K562 (cell line): ENCODE results near the gene YIPF1. TPM values are rescaled to one million over a fixed set of nuclear protein-coding genes. Genes with fewer than 3 reads are reported as not detected.

ENCODE experiments used
- BCOR ChIP-seq: fragments of 450-650 bp; IDR thresholded peaks from 2 replicates; pipeline ENCODE4 v1.6.1; 2016
- EWSR1 ChIP-seq: fragments of 450-650 bp; IDR thresholded peaks from 2 replicates; pipeline ENCODE4 v1.6.1; 2018; ENCODE audit warnings: borderline replicate concordance, mild to moderate bottlenecking, low read depth, moderate library complexity; ENCODE audit not compliant: partially characterized antibody
- HMG20B ChIP-seq: fragments of 250-450 bp; sonication (Bioruptor Pico); IDR thresholded peaks from 2 replicates; pipeline ENCODE4 v1.5.0; 2021; ENCODE audit warnings: mild to moderate bottlenecking
- RAD21 ChIP-seq, 2 experiments: fragments of 250-450 bp in 1 of 2; fragments of 450-650 bp in 1 of 2; sonication (Bioruptor Pico) in 1 of 2; formaldehyde crosslinking in 1 of 2; IDR thresholded peaks in 1 of 2; conservative IDR thresholded peaks in 1 of 2; 2 replicates each; pipeline versions ENCODE4 v1.4.0 to v1.8.0; 2020 to 2022; ENCODE audit warnings: mild to moderate bottlenecking in 2 of 2, moderate library complexity in 1 of 2
- RBM22 ChIP-seq: fragments of 200-400 bp; formaldehyde crosslinking; IDR thresholded peaks from 2 replicates; pipeline ENCODE4 v1.6.1; 2018; ENCODE audit warnings: low read length, low read depth; ENCODE audit not compliant: poor library complexity, severe bottlenecking
- STAG1 ChIP-seq: sonication (generic); formaldehyde crosslinking; IDR thresholded peaks from 2 replicates; pipeline ENCODE4 v1.5.0; 2020; ENCODE audit warnings: missing genetic modification reagents, borderline replicate concordance
- TAF7 ChIP-seq: fragments of 450-650 bp; IDR thresholded peaks from 2 replicates; pipeline ENCODE4 v1.6.1; 2016; ENCODE audit warnings: missing genetic modification characterization, missing compliant biosample characterization
- XRCC5 ChIP-seq: fragments of 200-400 bp; formaldehyde crosslinking; IDR thresholded peaks from 2 replicates; pipeline ENCODE4 v1.6.1; 2017; ENCODE audit warnings: low read depth, mild to moderate bottlenecking, low read length
- ZNF347 ChIP-seq: fragments of 450-650 bp; formaldehyde crosslinking; IDR thresholded peaks from 2 replicates; pipeline ENCODE4 v1.4.0; 2020; ENCODE audit warnings: low read depth, mild to moderate bottlenecking, moderate library complexity
- ZNF444 ChIP-seq: fragments of 250-450 bp; sonication (Bioruptor Pico); IDR thresholded peaks from 2 replicates; pipeline ENCODE4 v1.4.0; 2020; ENCODE audit warnings: mild to moderate bottlenecking, moderate library complexity
- ZNF699 ChIP-seq: fragments of 250-450 bp; sonication (Bioruptor Pico); IDR thresholded peaks from 2 replicates; pipeline ENCODE4 v1.8.0; 2021; ENCODE audit warnings: mild to moderate bottlenecking, moderate library complexity; ENCODE audit not compliant: insufficient replicate concordance
- ZNF707 ChIP-seq: fragments of 250-450 bp; sonication (Bioruptor Pico); conservative IDR thresholded peaks from 2 replicates; pipeline ENCODE4 v1.8.0; 2022; ENCODE audit warnings: inconsistent platforms, mild to moderate bottlenecking, moderate library complexity
- polyA plus RNA-seq, 8 experiments: library from polyadenylated mRNA; depleted of rRNA in 4 of 8; stranded (reverse) in 5 of 8; unstranded in 3 of 8; fragments of >200 nt; fragmentation: Nextera tagmentation in 2 of 8; fragmentation: Illumina TruSeq in 1 of 8; extraction: Ambion mirVana in 2 of 8; extraction: Trizol in 1 of 8; gene quantifications; 2 replicates each; pipeline versions ENCODE4 v1.2.1 to v1.2.3, GENCODE V29; 2011 to 2014; ENCODE audit warnings: inconsistent platforms in 1 of 8, missing spikeins in 1 of 8
- total RNA-seq, 7 experiments: library from RNA; depleted of rRNA in 6 of 7; stranded (reverse); fragments of >200 nt in 6 of 7; fragmentation: Illumina TruSeq in 2 of 7; extraction: Trizol in 2 of 7; gene quantifications; 2 replicates each; pipeline versions ENCODE4 v1.2.1 to v1.2.3, GENCODE V29; 2011 to 2021; ENCODE audit warnings: low replicate concordance in 1 of 7
- TF ChIP-seq, protein P1 (sequence below): sonication (generic); formaldehyde crosslinking; IDR thresholded peaks from 2 replicates; pipeline ENCODE4 v1.8.0; 2022; ENCODE audit warnings: mild to moderate bottlenecking, missing genetic modification reagents
- TF ChIP-seq, protein P2 (sequence below), 2 experiments: IDR thresholded peaks in 1 of 2; conservative IDR thresholded peaks in 1 of 2; 2 replicates each; pipeline ENCODE4 v1.6.1; 2016; ENCODE audit warnings: low read depth in 2 of 2, mild to moderate bottlenecking in 1 of 2, missing compliant biosample characterization in 1 of 2, missing genetic modification characterization in 1 of 2, moderate library complexity in 1 of 2
- TF ChIP-seq, protein P3 (sequence below): fragments of 450-650 bp; IDR thresholded peaks from 2 replicates; pipeline ENCODE4 v1.6.1; 2018; ENCODE audit not compliant: partially characterized antibody

YIPF1 gene
- total and polyA plus RNA-seq, 9 of the 15 experiments (the other 6 are each of a cell fraction or from before 2014, with no cell fraction given), result 11.5 to 37.5 (median 19.2) TPM

DNA sequence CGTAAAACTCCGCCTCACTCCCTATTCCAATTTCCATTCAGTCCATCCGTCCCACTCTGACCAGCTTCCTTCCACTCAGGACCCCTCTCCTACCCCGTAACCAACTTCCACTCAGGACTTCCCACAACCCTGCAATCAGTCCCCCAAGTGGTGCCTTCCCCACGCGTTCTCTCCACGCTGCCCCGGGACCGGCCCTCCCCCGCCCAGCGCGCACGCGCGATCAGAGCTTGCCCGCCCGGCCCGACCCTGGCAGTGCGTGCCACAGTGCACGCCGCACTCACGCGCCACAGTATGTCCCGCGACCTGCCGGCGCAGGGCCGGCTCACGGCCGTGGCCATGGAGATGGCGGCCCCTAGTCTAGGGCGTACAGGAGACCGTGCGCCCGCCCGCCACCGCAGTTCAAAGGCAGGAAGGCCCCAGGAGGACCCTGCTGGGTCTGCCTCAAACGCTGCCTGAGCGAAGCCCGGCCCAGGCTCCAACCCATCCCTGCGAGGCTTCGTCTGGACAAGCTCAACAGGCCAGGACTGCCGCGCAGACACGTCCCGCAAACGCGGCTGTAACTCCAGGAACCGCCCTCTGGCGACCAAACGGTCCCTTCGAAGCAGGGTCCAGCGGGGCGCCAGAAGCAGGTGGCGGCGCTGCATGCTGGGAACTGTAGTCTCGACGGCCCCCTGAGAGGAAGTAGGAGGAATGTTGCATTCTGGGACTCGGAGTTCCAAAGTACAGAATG is 51.5 kb downstream of the YIPF1 start, which contains the start of gene NDC1 (continued):
- TF ChIP-seq, protein P1, sequence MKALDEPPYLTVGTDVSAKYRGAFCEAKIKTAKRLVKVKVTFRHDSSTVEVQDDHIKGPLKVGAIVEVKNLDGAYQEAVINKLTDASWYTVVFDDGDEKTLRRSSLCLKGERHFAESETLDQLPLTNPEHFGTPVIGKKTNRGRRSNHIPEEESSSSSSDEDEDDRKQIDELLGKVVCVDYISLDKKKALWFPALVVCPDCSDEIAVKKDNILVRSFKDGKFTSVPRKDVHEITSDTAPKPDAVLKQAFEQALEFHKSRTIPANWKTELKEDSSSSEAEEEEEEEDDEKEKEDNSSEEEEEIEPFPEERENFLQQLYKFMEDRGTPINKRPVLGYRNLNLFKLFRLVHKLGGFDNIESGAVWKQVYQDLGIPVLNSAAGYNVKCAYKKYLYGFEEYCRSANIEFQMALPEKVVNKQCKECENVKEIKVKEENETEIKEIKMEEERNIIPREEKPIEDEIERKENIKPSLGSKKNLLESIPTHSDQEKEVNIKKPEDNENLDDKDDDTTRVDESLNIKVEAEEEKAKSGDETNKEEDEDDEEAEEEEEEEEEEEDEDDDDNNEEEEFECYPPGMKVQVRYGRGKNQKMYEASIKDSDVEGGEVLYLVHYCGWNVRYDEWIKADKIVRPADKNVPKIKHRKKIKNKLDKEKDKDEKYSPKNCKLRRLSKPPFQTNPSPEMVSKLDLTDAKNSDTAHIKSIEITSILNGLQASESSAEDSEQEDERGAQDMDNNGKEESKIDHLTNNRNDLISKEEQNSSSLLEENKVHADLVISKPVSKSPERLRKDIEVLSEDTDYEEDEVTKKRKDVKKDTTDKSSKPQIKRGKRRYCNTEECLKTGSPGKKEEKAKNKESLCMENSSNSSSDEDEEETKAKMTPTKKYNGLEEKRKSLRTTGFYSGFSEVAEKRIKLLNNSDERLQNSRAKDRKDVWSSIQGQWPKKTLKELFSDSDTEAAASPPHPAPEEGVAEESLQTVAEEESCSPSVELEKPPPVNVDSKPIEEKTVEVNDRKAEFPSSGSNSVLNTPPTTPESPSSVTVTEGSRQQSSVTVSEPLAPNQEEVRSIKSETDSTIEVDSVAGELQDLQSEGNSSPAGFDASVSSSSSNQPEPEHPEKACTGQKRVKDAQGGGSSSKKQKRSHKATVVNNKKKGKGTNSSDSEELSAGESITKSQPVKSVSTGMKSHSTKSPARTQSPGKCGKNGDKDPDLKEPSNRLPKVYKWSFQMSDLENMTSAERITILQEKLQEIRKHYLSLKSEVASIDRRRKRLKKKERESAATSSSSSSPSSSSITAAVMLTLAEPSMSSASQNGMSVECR (CRISPR knock-in tag), result peak; percentile 97
- TF ChIP-seq, protein P2, sequence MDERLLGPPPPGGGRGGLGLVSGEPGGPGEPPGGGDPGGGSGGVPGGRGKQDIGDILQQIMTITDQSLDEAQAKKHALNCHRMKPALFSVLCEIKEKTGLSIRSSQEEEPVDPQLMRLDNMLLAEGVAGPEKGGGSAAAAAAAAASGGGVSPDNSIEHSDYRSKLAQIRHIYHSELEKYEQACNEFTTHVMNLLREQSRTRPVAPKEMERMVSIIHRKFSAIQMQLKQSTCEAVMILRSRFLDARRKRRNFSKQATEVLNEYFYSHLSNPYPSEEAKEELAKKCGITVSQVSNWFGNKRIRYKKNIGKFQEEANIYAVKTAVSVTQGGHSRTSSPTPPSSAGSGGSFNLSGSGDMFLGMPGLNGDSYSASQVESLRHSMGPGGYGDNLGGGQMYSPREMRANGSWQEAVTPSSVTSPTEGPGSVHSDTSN (CRISPR knock-in tag; IDR thresholded peaks at IDR 0.05; ENCODE audit: low read depth), result 0 out of 2 replicates have a peak, but pooled peaks have one; percentile 16
- TF ChIP-seq, protein P2 (tag; conservative IDR thresholded peaks at IDR 0.05; ENCODE audit: low read depth), result no peak
- TF ChIP-seq ZNF699 (CRISPR knock-in tag) (no peak), XRCC5 (peak; percentile 94; the same call in 1 of the 2 replicates), HMG20B (CRISPR knock-in tag) (no peak), TAF7 (tag) (0 out of 2 replicates have a peak, but pooled peaks have one; percentile 5), RAD21 (CRISPR knock-in tag; conservative IDR thresholded peaks at IDR 0.05 in 1 of 2, IDR thresholded peaks at IDR 0.05 in 1 of 2) (no peak; a peak in 1 of 4 replicates), ZNF444 (CRISPR knock-in tag) (0 out of 2 replicates have a peak, but pooled peaks have one; percentile 6), ZNF347 (no peak), EWSR1 (no peak), ZNF707 (CRISPR knock-in tag) (no peak), STAG1 (no peak), RBM22 (no peak), BCOR (no peak)
- TF ChIP-seq, protein P3, sequence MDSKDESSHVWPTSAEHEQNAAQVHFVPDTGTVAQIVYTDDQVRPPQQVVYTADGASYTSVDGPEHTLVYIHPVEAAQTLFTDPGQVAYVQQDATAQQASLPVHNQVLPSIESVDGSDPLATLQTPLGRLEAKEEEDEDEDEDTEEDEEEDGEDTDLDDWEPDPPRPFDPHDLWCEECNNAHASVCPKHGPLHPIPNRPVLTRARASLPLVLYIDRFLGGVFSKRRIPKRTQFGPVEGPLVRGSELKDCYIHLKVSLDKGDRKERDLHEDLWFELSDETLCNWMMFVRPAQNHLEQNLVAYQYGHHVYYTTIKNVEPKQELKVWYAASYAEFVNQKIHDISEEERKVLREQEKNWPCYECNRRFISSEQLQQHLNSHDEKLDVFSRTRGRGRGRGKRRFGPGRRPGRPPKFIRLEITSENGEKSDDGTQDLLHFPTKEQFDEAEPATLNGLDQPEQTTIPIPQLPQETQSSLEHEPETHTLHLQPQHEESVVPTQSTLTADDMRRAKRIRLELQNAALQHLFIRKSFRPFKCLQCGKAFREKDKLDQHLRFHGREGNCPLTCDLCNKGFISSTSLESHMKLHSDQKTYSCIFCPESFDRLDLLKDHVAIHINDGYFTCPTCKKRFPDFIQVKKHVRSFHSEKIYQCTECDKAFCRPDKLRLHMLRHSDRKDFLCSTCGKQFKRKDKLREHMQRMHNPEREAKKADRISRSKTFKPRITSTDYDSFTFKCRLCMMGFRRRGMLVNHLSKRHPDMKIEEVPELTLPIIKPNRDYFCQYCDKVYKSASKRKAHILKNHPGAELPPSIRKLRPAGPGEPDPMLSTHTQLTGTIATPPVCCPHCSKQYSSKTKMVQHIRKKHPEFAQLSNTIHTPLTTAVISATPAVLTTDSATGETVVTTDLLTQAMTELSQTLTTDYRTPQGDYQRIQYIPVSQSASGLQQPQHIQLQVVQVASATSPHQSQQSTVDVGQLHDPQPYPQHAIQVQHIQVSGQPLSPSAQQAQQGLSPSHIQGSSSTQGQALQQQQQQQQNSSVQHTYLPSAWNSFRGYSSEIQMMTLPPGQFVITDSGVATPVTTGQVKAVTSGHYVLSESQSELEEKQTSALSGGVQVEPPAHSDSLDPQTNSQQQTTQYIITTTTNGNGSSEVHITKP, result peak; percentile 69
